GM06990 (cell line): ENCODE data around the gene CLDN3.
"Not testable (repeated sequence)": the region's sequence is repeated elsewhere in the genome, so short reads cannot be mapped to it uniquely, and the experiment has no call there.

Source experiments
- DNase-seq: peaks from one replicate; pipeline ENCODE4 v3.0.0-alpha.2; 2011; ENCODE audit not compliant: insufficient read length; ENCODE audit errors: extremely low read depth
- H3K27me3 ChIP-seq: replicated peaks from 2 replicates; pipeline ENCODE4 v1.6.0; 2011; ENCODE audit warnings: low read length; ENCODE audit not compliant: control insufficient read depth, insufficient read depth
- H3K36me3 ChIP-seq: 2 replicates; pipeline ENCODE4 v1.5.1; 2011; ENCODE audit warnings: low read length; ENCODE audit not compliant: control insufficient read depth, insufficient read depth
- H3K4me3 ChIP-seq: replicated peaks from 2 replicates; pipeline ENCODE4 v1.5.1; 2011; ENCODE audit warnings: low read depth, mild to moderate bottlenecking, control low read depth, low read length
- TF ChIP-seq, protein P1 (sequence below): IDR thresholded peaks from 2 replicates; pipeline ENCODE4 v1.5.1; 2011; ENCODE audit warnings: low read length, control low read depth, mild to moderate bottlenecking, inconsistent platforms; ENCODE audit not compliant: insufficient read depth, poor library complexity, severe bottlenecking

The CLDN3 gene

DNA sequence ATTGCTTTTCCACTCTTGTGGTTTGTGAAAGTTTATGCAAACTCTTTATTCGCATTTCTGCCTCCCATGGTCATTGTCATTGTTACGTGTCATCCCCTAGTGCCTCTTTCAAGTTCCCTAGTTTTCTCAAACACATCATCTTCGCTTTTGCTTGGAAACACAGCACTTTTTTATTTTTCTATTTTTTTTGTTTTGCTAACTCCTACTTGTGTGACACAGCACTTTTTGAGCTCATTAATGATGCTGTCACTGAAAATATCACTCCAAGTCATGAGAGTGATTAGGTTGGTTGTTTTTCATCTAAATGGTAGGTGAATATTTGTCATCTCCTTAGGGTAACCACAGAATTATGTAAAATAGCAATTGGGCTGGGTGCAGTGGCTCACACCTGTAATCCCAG is 42.1 kb downstream of the CLDN3 start:
- no peak for DNase-seq
- no peak overlapping the region for H3K4me3 ChIP-seq
- TF ChIP-seq, protein P1, sequence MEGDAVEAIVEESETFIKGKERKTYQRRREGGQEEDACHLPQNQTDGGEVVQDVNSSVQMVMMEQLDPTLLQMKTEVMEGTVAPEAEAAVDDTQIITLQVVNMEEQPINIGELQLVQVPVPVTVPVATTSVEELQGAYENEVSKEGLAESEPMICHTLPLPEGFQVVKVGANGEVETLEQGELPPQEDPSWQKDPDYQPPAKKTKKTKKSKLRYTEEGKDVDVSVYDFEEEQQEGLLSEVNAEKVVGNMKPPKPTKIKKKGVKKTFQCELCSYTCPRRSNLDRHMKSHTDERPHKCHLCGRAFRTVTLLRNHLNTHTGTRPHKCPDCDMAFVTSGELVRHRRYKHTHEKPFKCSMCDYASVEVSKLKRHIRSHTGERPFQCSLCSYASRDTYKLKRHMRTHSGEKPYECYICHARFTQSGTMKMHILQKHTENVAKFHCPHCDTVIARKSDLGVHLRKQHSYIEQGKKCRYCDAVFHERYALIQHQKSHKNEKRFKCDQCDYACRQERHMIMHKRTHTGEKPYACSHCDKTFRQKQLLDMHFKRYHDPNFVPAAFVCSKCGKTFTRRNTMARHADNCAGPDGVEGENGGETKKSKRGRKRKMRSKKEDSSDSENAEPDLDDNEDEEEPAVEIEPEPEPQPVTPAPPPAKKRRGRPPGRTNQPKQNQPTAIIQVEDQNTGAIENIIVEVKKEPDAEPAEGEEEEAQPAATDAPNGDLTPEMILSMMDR = no peak
- no peaks in the 10 kb centered on the region for H3K36me3 ChIP-seq
- H3K27me3 ChIP-seq = no peaks in the 10 kb centered on the region

DNA sequence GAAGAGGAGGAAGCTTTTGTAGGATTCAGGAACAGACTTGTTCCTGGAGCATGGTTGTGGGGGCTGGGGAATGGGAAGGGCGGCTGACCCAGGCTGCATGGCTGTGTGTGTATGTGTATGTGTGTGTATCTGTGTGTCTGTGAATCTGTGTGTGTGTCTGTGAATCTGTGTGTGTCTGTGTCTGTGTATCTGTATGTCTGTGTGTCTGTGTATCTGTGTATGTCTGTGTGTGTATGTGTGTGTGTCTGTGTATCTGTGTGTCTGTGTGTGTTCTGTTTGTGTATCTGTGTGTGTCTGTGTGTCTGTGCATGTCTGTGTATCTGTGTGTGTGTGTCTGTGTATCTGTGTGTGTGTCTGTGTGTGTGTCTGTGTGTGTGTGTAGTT is 44.0 kb downstream of the CLDN3 start:
- Histone ChIP-seq H3K4me3 (no peak overlapping the region), H3K27me3 (no peaks in the 10 kb centered on the region), H3K36me3 (no peaks in the 10 kb centered on the region)
- DNase-seq = no peak
- TF ChIP-seq, protein P1 = no peak

DNA sequence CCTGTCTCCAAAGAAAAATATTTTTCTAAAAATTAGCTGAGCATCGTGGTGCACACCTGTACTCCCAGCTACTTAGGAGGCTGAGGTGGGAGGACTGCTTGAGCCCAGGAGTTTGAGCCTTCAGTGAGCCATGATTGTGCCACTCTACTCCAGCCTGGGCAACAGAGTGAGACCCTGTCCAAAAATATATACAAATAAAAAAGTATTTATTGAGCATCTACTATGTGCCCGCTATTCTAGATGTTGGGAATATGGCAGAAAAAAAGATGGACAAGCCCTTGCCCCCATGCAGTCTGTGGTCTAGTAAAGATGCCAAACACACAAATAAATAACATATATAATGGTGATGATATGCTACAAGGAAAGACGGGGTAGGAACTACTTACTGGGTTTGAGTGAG is 46.3 kb downstream of the CLDN3 start:
- TF ChIP-seq, protein P1 = no peak
- Histone ChIP-seq H3K4me3 (no peak overlapping the region), H3K27me3 (no peaks in the 10 kb centered on the region), H3K36me3 (no peaks in the 10 kb centered on the region)
- DNase-seq = no peak

DNA sequence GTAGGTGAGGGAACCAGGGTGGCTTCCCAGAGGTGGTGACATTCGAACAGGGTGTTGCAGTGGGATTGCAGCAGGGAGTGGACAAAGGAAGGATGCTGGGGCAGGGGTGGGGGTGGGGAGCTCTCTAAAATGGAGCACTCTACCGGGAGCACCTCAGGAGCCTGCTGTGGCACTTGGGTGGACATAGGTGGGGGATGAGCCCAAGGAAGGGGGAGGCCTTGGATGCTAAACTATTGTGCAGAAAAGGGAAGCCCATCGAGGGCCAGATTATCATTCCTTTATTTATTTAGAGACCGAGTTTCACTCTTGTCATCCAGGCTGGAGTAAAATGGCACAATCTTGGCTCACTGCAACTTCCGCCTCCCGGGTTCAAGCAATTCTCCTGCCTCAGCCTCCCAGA is 47.3 kb downstream of the CLDN3 start:
- H3K27me3 ChIP-seq = no peaks in the 10 kb centered on the region
- H3K36me3 ChIP-seq = no peaks in the 10 kb centered on the region
- TF ChIP-seq, protein P1 = no peak
- no peak overlapping the region for H3K4me3 ChIP-seq
- no peak for DNase-seq

DNA sequence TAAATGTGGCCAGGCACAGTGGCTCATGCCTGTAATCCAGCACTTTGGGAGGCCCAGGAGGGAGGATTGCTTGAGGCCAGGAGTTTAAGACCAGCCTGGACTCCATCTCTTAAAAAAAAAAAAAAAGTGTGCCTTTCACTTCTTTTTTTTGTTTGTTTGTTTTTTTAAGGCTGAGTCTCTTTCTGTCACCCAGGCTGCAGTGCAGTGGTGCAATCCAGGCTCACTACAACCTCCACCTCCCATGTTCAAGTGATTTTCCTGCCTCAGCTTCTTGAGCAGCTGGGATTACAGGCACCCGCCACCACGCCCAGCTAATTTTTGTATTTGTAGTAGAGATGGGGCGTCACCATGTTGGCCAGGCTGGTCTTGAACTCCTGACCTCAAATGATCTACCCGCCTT is 47.9 kb downstream of the CLDN3 start:
- H3K27me3 ChIP-seq, H3K4me3 ChIP-seq, H3K36me3 ChIP-seq, DNase-seq: not testable (repeated sequence)

DNA sequence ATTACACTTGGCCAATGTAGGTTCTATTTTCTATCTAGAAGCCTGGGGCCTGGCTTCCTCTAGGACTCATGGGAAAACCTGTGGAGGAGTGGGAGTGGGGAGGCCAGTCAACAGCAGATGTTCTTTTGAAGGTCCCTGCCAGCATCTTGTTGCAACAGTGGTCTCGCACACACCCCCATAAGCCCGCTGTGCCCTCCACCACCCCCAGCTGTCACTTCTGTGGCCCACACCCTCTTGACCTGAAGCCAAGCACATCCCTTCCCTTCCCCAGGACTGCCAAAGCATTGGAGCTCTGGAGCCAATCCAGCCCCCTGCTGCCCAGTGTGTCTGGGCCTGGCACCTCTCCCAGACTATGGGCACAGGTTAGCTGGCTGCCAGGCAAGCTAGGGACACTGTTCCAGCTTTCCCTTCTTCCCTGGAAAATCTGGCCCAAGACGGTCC is 48.7 kb downstream of the CLDN3 start:
- H3K4me3 ChIP-seq = no peak overlapping the region
- H3K36me3 ChIP-seq = no peaks in the 10 kb centered on the region
- DNase-seq = no peak
- TF ChIP-seq, protein P1 = no peak
- H3K27me3 ChIP-seq = no peaks in the 10 kb centered on the region

DNA sequence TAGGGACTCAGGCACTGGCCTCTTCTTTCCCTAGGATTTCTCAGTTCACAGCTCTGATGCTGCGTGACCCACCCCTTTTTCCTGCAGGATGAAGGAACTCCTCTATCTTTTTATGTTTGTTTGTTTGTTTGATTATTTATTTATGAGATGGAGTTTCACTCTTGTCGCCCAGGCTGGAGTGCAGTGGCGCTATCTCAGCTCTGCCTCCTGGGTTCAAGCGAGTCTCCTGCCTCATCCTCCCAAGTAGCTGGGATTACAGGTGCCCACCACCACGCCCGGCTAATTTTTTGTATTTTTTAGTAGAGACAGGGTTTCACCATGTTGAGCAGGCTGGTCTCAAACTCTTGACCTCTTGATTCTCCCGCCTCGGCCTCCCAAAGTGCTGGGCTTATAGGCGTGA is 49.6 kb downstream of the CLDN3 start:
- not testable (repeated sequence) for DNase-seq, H3K4me3 ChIP-seq, H3K36me3 ChIP-seq, H3K27me3 ChIP-seq
